Body of pancreas (tissue), 4 donors: ENCODE measurements around the gene ODF2L. TPM values are rescaled to one million over a fixed set of nuclear protein-coding genes. Genes with fewer than 3 reads are reported as not detected.
A peak's percentile ranks its signal among the peaks of the same experiment; 100 is the strongest.

Source experiments
- ATAC-seq: fragments of 150-250 bp; one replicate; pipeline ENCODE4 v1.9.1; 2016
- DNase-seq, 4 donors: peaks; one replicate each; pipeline ENCODE4 v3.0.0-alpha.2; 2019
- H3K27ac ChIP-seq, 4 donors: fragments of 200-600 bp; sonication (generic); 1 replicate in 3 of 4; 2 replicates in 1 of 4; pipeline versions ENCODE4 v1.5.1 to v1.6.1; 2016 to 2019; ENCODE audit warnings: mild to moderate bottlenecking in 1 of 4, mixed read lengths in 1 of 4, moderate library complexity in 1 of 4
- H3K27me3 ChIP-seq, 2 donors: fragments of 200-600 bp; sonication (generic); one replicate each; pipeline ENCODE4 v1.6.0; 2016; ENCODE audit warnings: mild to moderate bottlenecking in 1 of 2
- H3K36me3 ChIP-seq, 2 donors: fragments of 200-600 bp; sonication (generic); replicated peaks in 1 of 2; 2 replicates each; pipeline ENCODE4 v1.5.1; 2016; ENCODE audit warnings: low read depth in 2 of 2; ENCODE audit not compliant: insufficient read depth in 1 of 2
- H3K4me1 ChIP-seq: fragments of 200-600 bp; sonication (generic); one replicate; pipeline ENCODE4 v1.6.0; 2016
- H3K4me3 ChIP-seq, 2 donors: fragments of 200-600 bp; sonication (generic); 1 replicate in 1 of 2; 2 replicates in 1 of 2; pipeline ENCODE4 v1.5.1; 2016 to 2019
- H3K9me3 ChIP-seq, 3 donors: fragments of 200-600 bp; sonication (generic); 1 replicate in 2 of 3; 2 replicates in 1 of 3; pipeline ENCODE4 v1.5.1; 2016
- POLR2A ChIP-seq, 3 donors: fragments of 450-650 bp; IDR thresholded peaks; one replicate each; pipeline ENCODE4 v1.6.1; 2016; ENCODE audit warnings: antibody characterized with exemption in 3 of 3, mild to moderate bottlenecking in 2 of 3
- WGBS, 2 donors: methylation state at CpG; one replicate each; pipeline ENCODE4 v1.1.5; 2017; 5-methylcytosine and 5-hydroxymethylcytosine counted together
- intact Hi-C: fragments of 100-400 bp; cut with DNase I; formaldehyde crosslinking; loops from one replicate; pipeline ENCODE4 v1.15.1; 2023
- total RNA-seq, 2 donors: library from RNA; depleted of rRNA; stranded (reverse); fragments of >200 nt; gene quantifications; one replicate each; pipeline ENCODE4 v1.1.0, GENCODE V29; 2016
- TF ChIP-seq, protein P1 (sequence below), 7 experiments: fragments of 450-650 bp in 4 of 7; fragments of 200-600 bp in 3 of 7; sonication (generic) in 3 of 7; IDR thresholded peaks; one replicate each; pipeline ENCODE4 v1.5.1; 2016 to 2019; ENCODE audit warnings: antibody characterized with exemption in 7 of 7

Gene ODF2L
- total RNA-seq, 2 donors from 2014 or later = 22.3 to 34.3 TPM

DNA sequence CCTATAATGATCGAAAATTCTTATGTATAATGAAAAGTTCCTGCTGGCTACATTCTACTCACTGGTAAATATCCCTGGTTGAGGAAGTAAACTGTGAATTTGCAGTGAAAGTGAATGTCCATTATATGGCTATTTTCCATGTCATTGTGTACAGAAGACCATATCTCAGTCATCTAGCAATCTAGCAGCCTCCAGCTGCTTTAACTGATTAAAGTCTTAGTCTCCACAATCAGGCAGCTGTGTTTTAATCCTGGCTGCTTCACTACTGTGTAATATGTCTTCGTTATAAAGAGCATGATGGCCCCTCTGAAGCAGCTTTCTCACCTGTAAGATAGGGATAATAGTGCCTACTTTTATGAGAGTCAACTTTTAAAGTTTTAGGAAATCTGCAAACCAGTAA is 39.2 kb upstream of the ODF2L start:
- intact Hi-C loops = no loop called here
- no peak overlapping the region for H3K4me3 ChIP-seq
- H3K27ac ChIP-seq = no peak overlapping the region
- TF ChIP-seq, protein P1, sequence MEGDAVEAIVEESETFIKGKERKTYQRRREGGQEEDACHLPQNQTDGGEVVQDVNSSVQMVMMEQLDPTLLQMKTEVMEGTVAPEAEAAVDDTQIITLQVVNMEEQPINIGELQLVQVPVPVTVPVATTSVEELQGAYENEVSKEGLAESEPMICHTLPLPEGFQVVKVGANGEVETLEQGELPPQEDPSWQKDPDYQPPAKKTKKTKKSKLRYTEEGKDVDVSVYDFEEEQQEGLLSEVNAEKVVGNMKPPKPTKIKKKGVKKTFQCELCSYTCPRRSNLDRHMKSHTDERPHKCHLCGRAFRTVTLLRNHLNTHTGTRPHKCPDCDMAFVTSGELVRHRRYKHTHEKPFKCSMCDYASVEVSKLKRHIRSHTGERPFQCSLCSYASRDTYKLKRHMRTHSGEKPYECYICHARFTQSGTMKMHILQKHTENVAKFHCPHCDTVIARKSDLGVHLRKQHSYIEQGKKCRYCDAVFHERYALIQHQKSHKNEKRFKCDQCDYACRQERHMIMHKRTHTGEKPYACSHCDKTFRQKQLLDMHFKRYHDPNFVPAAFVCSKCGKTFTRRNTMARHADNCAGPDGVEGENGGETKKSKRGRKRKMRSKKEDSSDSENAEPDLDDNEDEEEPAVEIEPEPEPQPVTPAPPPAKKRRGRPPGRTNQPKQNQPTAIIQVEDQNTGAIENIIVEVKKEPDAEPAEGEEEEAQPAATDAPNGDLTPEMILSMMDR (IDR thresholded peaks at IDR 0.05) = no peak
- TF ChIP-seq POLR2A (IDR thresholded peaks at IDR 0.05) = no peak
- no peaks in the 10 kb centered on the region for H3K9me3 ChIP-seq
- no peaks in the 10 kb centered on the region for H3K4me1 ChIP-seq
- ATAC-seq = no peak
- WGBS, 2 donors = 24 to 30% methylated on average over 2 of the region's 2 CpGs
- no peaks in the 10 kb centered on the region for H3K36me3 ChIP-seq
- DNase-seq = no peak
- no peaks in the 10 kb centered on the region for H3K27me3 ChIP-seq

DNA sequence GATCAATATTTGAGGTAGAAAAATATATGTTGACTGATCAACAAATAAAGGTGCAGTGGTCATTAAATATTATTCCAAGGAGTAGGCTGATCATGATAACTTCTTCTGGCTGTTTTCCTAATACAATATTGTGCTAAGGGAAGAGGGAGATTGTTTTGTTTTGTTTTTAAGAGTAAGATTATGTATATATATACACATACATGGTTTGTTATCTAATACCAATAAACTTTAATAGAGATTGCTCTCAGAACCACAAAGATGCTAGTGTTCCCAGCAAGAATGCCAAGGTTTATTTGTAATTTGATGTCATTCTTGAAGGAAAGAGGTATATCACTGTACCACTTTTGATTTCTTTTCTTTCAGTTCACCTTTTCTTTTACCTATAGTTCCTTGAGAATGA is 37.9 kb upstream of the ODF2L start:
- Histone ChIP-seq H3K4me1 (no peaks in the 10 kb centered on the region), H3K27me3 (no peaks in the 10 kb centered on the region), H3K4me3 (no peak overlapping the region), H3K9me3 (no peaks in the 10 kb centered on the region), H3K27ac (no peak overlapping the region), H3K36me3 (no peaks in the 10 kb centered on the region)
- ATAC-seq (no peak), DNase-seq (no peak)
- TF ChIP-seq, protein P1 (IDR thresholded peaks at IDR 0.05) = no peak
- TF ChIP-seq POLR2A (IDR thresholded peaks at IDR 0.05) = no peak
- intact Hi-C loops = no loop called here

DNA sequence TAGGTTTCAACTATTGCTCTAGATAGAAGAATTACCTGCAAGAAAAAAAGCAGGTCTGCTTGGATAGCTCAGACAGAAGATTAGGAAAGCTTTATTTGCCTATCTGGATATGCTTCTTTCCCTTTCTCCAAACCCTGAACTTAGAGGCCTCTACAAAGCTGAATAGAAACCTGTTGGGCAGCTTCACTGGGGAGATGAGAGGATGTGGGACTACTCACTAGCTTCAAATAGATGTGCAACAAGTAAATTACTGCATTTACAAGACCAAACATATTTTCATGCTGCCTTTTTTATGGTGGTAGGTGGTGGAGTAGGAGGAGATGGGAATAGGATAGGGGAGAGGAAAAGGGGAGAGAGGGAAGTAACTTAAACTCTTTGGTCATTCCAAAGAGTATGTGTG is 34.3 kb upstream of the ODF2L start:
- Histone ChIP-seq H3K4me3 (no peak overlapping the region), H3K36me3 (no peaks in the 10 kb centered on the region), H3K27me3 (no peaks in the 10 kb centered on the region), H3K27ac (peak overlapping the region in 2 of 4 donors; percentile 32 to 52), H3K9me3 (no peaks in the 10 kb centered on the region), H3K4me1 (no peaks in the 10 kb centered on the region)
- intact Hi-C loops = no loop called here
- TF ChIP-seq, protein P1 (IDR thresholded peaks at IDR 0.05) = no peak
- no peak for TF ChIP-seq POLR2A (IDR thresholded peaks at IDR 0.05)
- no peak for DNase-seq
- ATAC-seq = no peak

DNA sequence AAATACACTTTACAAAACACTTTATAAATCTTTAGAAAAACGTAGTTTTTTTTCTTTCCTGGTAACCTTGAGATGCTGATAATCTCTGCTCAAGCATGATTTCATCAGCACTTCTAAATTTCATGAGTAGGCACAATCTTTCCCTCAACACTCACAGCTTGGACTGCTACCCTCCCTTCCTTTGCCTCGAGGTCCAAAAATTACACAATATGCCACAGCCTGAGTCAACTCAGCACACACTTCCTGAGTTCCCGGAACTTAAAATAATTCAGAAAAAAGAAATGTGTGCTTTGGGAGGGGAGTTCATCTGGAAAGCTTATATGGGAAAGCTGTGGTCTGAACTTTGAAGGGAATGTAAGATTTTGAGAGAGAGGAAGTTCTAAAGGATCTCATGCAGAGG is 33.7 kb upstream of the ODF2L start:
- ATAC-seq (peak; percentile 79), DNase-seq (peak in 2 of 4 donors; percentile 18 to 60)
- intact Hi-C loops = no loop called here
- H3K4me1 ChIP-seq = no peaks in the 10 kb centered on the region
- peak overlapping the region in 2 of 4 donors; percentile 32 to 52 for H3K27ac ChIP-seq
- no peaks in the 10 kb centered on the region for H3K27me3 ChIP-seq
- TF ChIP-seq, protein P1 (IDR thresholded peaks at IDR 0.05) = no peak
- no peak for TF ChIP-seq POLR2A (IDR thresholded peaks at IDR 0.05)
- H3K4me3 ChIP-seq = no peak overlapping the region
- WGBS, 2 donors = 12 to 15% methylated on average over 3 of the region's 3 CpGs
- no peaks in the 10 kb centered on the region for H3K9me3 ChIP-seq
- no peaks in the 10 kb centered on the region for H3K36me3 ChIP-seq

DNA sequence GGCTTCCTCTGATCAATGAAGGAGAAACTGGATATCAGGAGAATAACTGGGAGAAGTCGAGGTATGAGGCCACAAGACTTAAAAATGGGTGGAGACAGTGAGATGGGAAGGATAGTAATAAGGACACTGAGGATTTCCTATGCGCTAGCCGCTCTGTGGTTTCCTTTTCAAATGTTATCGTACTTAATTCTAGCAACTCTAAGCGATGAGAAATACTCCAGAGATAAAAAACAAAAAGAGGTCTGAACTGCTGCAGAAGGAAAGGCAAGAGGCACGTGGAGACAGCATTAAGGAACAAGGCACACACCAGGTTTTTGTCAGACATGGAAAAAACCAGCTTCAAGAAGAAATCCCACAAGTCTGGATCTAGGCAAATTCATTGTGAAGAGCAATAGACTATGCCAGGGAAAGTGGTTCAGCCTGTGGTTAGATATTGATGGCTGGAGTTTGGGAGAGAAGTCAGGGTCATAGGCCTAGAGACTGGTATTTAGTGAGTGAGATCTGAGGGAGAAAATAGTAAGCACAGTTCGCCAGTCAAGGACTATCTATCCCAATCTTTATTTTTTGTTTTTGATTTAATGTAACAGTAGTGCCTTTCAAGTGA is 33.1 kb upstream of the ODF2L start:
- TF ChIP-seq, protein P1 (IDR thresholded peaks at IDR 0.05) = no peak
- no peak for TF ChIP-seq POLR2A (IDR thresholded peaks at IDR 0.05)
- no peaks in the 10 kb centered on the region for H3K27me3 ChIP-seq
- no peaks in the 10 kb centered on the region for H3K36me3 ChIP-seq
- H3K9me3 ChIP-seq = no peaks in the 10 kb centered on the region
- no peaks in the 10 kb centered on the region for H3K4me1 ChIP-seq
- no peak for ATAC-seq
- DNase-seq = no peak
- no peak overlapping the region for H3K4me3 ChIP-seq
- no peak overlapping the region for H3K27ac ChIP-seq
- 66 to 84% methylated on average over 7 of the region's 7 CpGs for WGBS, 2 donors
- intact Hi-C loops = no loop called here
